ENCODE measurements around the gene TALDO1.

DNA sequence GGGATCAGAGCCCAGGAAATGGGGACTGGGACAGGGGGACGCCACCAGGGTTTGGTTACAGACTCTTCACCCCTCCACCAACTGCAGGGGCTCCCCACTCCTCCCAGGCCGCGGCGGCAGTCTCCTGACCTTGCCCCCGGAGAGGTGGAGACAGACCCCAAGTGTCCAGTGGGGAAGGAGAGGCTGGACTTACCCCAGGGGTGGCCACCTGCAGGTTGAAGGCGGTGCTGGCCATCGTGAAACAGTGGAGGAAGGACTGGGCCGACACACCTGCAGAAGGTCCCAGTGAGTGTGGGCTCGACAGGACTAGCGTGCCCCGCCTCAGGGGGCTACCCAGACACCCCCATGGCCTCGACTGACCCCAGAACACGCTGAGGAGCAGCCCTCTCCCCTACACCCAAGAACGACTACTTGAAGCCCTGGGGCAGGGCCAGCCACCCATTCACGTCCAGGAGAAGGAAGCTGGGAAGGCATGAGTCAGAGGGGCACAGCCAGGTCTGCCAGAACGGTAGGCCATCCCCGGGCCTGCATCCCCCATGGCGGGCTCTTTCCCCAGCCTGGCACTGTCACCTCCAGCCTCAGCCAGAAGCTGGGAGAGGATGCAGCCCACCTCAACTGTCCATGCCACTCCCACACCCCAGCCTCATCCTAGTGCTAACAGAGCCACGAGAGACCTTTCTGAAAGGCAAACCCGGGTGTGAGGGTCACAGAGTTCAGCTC lies 27.8 kb downstream of the TALDO1 start:
- TF ChIP-seq, protein P1, sequence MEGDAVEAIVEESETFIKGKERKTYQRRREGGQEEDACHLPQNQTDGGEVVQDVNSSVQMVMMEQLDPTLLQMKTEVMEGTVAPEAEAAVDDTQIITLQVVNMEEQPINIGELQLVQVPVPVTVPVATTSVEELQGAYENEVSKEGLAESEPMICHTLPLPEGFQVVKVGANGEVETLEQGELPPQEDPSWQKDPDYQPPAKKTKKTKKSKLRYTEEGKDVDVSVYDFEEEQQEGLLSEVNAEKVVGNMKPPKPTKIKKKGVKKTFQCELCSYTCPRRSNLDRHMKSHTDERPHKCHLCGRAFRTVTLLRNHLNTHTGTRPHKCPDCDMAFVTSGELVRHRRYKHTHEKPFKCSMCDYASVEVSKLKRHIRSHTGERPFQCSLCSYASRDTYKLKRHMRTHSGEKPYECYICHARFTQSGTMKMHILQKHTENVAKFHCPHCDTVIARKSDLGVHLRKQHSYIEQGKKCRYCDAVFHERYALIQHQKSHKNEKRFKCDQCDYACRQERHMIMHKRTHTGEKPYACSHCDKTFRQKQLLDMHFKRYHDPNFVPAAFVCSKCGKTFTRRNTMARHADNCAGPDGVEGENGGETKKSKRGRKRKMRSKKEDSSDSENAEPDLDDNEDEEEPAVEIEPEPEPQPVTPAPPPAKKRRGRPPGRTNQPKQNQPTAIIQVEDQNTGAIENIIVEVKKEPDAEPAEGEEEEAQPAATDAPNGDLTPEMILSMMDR (conservative IDR thresholded peaks at IDR 0.05), result no peak
- TF ChIP-seq EZH2 (IDR thresholded peaks at IDR 0.05; ENCODE audit: low read depth), result no peak

Data from PC-9 (cell line).